Stimulated activated effector memory CD8-positive, alpha-beta T cell treated with anti-CD3 and anti-CD28 coated beads, Interleukin-12 subunit alpha, Interleukin-12 subunit beta, amount 100 ng/mL, for 72 hours (primary cell): ENCODE measurements around the gene CDK12.
A peak's percentile ranks its signal among the peaks of the same experiment; 100 is the strongest.
"Not testable (repeated sequence)": the region's sequence is repeated elsewhere in the genome, so short reads cannot be mapped to it uniquely, and the experiment has no call there.

Experiments used
- ATAC-seq: fragments of 150-1000 bp; cut with Tn5 transposase; 2 replicates; pipeline ENCODE4 v1.10.0; 2021
- DNase-seq, 2 donors: peaks; one replicate each; pipeline ENCODE4 v3.0.0; 2021 to 2022; ENCODE audit warnings: low spot score in 2 of 2
- H3K27ac Mint-ChIP-seq: one replicate; pipeline ENCODE4 v1.8.0; 2022; ENCODE audit warnings: mild to moderate bottlenecking, mixed read lengths
- H3K36me3 Mint-ChIP-seq: one replicate; pipeline ENCODE4 v1.8.0; 2022; ENCODE audit warnings: mild to moderate bottlenecking, mixed read lengths
- H3K4me1 Mint-ChIP-seq: one replicate; pipeline ENCODE4 v1.8.0; 2022; ENCODE audit warnings: mixed read lengths
- H3K4me3 Mint-ChIP-seq: one replicate; pipeline ENCODE4 v1.8.0; 2022; ENCODE audit warnings: mild to moderate bottlenecking, mixed read lengths
- H3K9me3 Mint-ChIP-seq: one replicate; pipeline ENCODE4 v1.8.0; 2022; ENCODE audit warnings: mixed read lengths

The CDK12 gene

GRCh38 chr17:39530513-39530912, 69.2 kb downstream of the CDK12 start:
- Mint-ChIP-seq H3K4me1 (no peaks in the 10 kb centered on the region), H3K9me3 (no peaks in the 10 kb centered on the region), H3K36me3 (peaks cover 83% of the 10 kb centered on the region), H3K27ac (no peak overlapping the region), H3K4me3 (no peak overlapping the region)
- ATAC-seq (no peak), DNase-seq (no peak)

GRCh38 chr17:39531252-39531651, 70.0 kb downstream of the CDK12 start:
- ATAC-seq (no peak), DNase-seq (no peak)
- Mint-ChIP-seq H3K4me3 (no peak overlapping the region), H3K27ac (peak overlapping the region; percentile 74), H3K9me3 (no peaks in the 10 kb centered on the region), H3K36me3 (peaks cover 75% of the 10 kb centered on the region), H3K4me1 (no peaks in the 10 kb centered on the region)

GRCh38 chr17:39533891-39534290, 72.6 kb downstream of the CDK12 start:
- Mint-ChIP-seq H3K27ac (no peak overlapping the region), H3K4me3 (no peak overlapping the region), H3K4me1 (peaks cover 6% of the 10 kb centered on the region), H3K9me3 (no peaks in the 10 kb centered on the region), H3K36me3 (peaks cover 49% of the 10 kb centered on the region)
- ATAC-seq = no peak
- no peak for DNase-seq

- Mint-ChIP-seq H3K4me1 (peaks cover 6% of the 10 kb centered on the region), H3K4me3 (no peak overlapping the region), H3K9me3 (no peaks in the 10 kb centered on the region), H3K27ac (no peak overlapping the region), H3K36me3 (peaks cover 39% of the 10 kb centered on the region)
- no peak for ATAC-seq
- no peak for DNase-seq
These were observed 73.6 kb downstream of the CDK12 start for GRCh38 chr17:39534768-39535405.

DNA sequence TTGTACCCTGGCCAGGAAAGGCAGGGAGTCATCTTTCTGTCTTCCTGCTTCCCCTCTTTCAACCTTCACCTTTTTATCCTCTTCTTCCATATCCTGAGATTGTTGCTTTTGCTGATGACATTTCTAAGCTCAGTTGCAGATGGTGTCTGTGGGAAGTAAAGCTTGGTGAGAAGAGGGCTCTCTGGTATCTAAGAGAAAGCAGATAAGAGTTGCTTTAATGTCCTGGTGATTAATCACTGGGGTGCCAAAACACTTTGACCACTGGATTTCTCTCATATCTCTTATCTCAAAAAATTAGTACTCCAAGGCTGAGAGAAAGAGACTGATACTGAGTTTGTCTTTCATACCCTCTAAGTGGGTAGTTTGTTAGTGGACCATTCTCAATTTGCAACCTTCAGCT, 75.2 kb downstream of the CDK12 start:
- Mint-ChIP-seq H3K4me3 (no peak overlapping the region), H3K27ac (no peak overlapping the region), H3K36me3 (peaks cover 23% of the 10 kb centered on the region), H3K9me3 (no peaks in the 10 kb centered on the region), H3K4me1 (peaks cover 6% of the 10 kb centered on the region)
- DNase-seq = no peak
- ATAC-seq = no peak

- not testable (repeated sequence) for ATAC-seq, H3K27ac Mint-ChIP-seq, H3K4me1 Mint-ChIP-seq, DNase-seq, H3K4me3 Mint-ChIP-seq, H3K9me3 Mint-ChIP-seq
- peaks cover 14% of the 10 kb centered on the region for H3K36me3 Mint-ChIP-seq
These were observed 76.1 kb downstream of the CDK12 start for GRCh38 chr17:39537364-39537763.

DNA sequence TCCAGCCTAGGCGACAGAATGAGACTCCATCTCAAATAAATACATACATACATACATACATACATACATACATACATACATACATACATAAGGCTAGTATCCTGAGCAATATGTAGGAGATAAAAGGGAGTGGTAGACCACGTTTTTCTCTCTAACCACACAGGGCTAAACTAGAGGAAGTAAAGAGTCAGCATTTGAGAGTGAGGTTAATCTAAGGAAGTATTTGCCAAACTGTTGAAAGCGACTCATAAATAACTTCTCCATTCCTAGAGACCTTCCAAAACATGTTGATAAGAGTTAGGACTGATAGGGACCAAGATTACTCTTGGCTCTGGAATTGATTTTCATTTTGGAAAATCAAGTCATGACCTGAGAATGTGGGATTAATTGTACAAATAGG, 77.6 kb downstream of the CDK12 start:
- H3K9me3 Mint-ChIP-seq = no peaks in the 10 kb centered on the region
- H3K4me1 Mint-ChIP-seq = peaks cover 6% of the 10 kb centered on the region
- peak; percentile 47 for ATAC-seq
- no peaks in the 10 kb centered on the region for H3K36me3 Mint-ChIP-seq
- peak overlapping the region; percentile 3 for H3K27ac Mint-ChIP-seq
- no peak for DNase-seq
- H3K4me3 Mint-ChIP-seq = no peak overlapping the region

GRCh38 chr17:39540611-39541010, 79.3 kb downstream of the CDK12 start:
- DNase-seq (no peak), ATAC-seq (no peak)
- Mint-ChIP-seq H3K4me3 (no peak overlapping the region), H3K9me3 (no peaks in the 10 kb centered on the region), H3K36me3 (peaks cover 13% of the 10 kb centered on the region), H3K27ac (no peak overlapping the region), H3K4me1 (peaks cover 6% of the 10 kb centered on the region)

DNA sequence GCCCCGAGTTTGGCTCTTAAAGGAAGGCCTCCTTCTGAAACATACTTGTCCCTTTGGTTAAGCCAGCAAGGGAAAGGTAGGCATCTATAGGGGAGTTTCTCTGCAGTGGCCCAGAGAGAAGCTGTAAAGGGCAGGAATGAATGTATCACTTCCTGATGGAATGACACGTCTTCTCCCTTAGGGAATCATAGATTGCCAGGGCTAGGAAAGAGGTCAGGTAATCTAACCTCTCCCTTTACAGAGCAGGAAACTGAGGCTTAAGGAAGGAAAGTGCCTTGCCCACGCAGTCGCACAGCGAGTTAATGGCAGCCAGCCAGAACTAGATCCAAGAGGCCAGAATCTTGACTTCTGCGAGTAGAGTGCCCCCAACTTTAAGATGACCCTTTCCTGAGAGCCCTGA, 80.4 kb downstream of the CDK12 start:
- ATAC-seq = no peak
- Mint-ChIP-seq H3K9me3 (no peaks in the 10 kb centered on the region), H3K36me3 (peaks cover 23% of the 10 kb centered on the region), H3K4me1 (peaks cover 6% of the 10 kb centered on the region), H3K4me3 (no peak overlapping the region), H3K27ac (no peak overlapping the region)
- DNase-seq = no peak

DNA sequence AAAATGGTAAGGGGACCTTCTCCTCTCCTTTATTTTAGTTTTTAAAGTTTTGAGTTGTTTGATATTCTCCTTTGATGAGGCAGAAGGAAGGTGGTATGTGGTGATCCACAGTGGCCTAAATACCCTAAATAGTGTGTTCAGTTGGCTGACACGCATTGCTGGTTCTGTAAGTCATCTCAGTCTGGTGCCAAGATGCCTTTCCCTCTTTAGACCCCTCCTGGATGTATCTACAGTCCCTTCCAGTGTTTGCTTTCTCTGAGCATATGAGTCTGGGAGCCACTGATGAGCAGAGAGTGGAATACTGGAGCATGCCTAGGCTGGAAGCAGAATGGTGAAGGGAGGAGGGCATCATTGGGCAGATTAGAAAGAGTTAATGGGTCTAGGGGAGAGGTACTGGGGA, 81.9 kb downstream of the CDK12 start:
- H3K36me3 Mint-ChIP-seq = peaks cover 31% of the 10 kb centered on the region
- no peaks in the 10 kb centered on the region for H3K9me3 Mint-ChIP-seq
- H3K4me3 Mint-ChIP-seq = no peak overlapping the region
- ATAC-seq (no peak), DNase-seq (no peak)
- peaks cover 3% of the 10 kb centered on the region for H3K4me1 Mint-ChIP-seq
- no peak overlapping the region for H3K27ac Mint-ChIP-seq

DNA sequence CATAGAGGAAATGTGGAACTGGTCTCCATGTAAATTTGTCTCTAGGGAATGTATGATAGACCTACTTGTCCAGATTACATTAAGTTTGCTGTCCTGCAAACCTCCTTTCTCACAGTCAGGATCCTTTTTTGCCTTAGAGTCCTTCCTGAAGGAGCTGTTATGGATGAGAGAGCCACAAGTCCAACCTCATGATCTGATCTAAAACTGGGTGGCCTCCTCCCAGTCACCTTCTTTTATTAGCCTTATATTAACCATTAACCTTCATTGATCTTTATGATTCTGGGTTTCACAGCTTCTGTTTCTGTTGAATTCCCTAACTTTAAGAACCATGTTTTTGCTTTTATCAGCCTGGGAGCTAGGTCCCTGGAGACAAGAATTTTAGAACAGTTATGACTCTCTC, 82.4 kb downstream of the CDK12 start:
- Mint-ChIP-seq H3K4me1 (no peaks in the 10 kb centered on the region), H3K9me3 (no peaks in the 10 kb centered on the region), H3K4me3 (no peak overlapping the region), H3K36me3 (peaks cover 31% of the 10 kb centered on the region), H3K27ac (no peak overlapping the region)
- no peak for ATAC-seq
- no peak for DNase-seq

- H3K9me3 Mint-ChIP-seq, ATAC-seq, H3K4me3 Mint-ChIP-seq, DNase-seq, H3K4me1 Mint-ChIP-seq, H3K27ac Mint-ChIP-seq: not testable (repeated sequence)
- peaks cover 34% of the 10 kb centered on the region for H3K36me3 Mint-ChIP-seq
These were observed 83.1 kb downstream of the CDK12 start for GRCh38 chr17:39544361-39544760.

- peak; percentile 77 for ATAC-seq
- peaks cover 58% of the 10 kb centered on the region for H3K36me3 Mint-ChIP-seq
- DNase-seq = peak; percentile 80 to 92
- H3K4me3 Mint-ChIP-seq = no peak overlapping the region
- no peak overlapping the region for H3K27ac Mint-ChIP-seq
- no peaks in the 10 kb centered on the region for H3K9me3 Mint-ChIP-seq
- H3K4me1 Mint-ChIP-seq = peaks cover 5% of the 10 kb centered on the region
These were observed 86.6 kb downstream of the CDK12 start for GRCh38 chr17:39547713-39548478.

DNA sequence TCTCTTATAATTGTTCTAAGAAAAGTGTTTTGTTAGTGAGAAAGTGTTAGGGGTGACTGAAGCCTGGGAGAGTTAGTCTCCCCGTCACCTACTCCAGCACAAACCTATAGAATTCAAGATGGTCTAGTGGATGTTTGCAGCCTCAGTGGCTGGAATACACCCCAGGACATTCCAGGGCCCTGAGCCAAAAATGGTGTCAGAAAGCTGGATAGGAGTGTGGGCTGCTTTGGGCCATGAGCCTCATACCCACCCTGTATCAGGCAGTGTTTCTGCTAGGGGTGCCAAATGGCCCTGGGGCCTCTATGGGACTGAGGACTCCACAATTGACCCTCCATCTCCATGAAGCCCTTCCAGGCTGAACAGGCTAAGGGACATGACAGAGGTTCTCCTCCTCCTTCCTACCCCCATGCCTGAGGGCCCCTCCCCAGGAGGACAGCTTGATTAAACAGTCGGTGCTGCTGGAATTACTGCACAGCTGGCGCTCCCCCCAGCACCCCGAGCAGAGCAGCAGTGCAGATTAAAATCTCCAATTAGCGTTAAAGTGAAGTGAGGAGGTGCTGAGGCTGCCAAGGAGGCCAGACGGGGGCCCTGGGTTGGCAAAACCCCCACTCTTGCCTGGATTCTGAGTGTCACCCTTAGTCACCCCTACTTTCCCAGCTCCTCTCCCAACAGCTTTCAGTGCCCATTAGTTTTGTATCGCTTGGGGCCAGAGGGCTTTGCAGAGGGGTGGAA, 87.4 kb downstream of the CDK12 start:
- Mint-ChIP-seq H3K4me3 (no peak overlapping the region), H3K27ac (no peak overlapping the region), H3K4me1 (peaks cover 5% of the 10 kb centered on the region), H3K9me3 (no peaks in the 10 kb centered on the region), H3K36me3 (peaks cover 64% of the 10 kb centered on the region)
- no peak for DNase-seq
- no peak for ATAC-seq

GRCh38 chr17:39549747-39550573, 88.7 kb downstream of the CDK12 start:
- Mint-ChIP-seq H3K27ac (peak overlapping the region; percentile 32), H3K4me3 (no peak overlapping the region)

More at GRCh38 chr17:39549747-39550573, 88.7 kb downstream of the CDK12 start:
- Mint-ChIP-seq H3K4me1 (peaks cover 5% of the 10 kb centered on the region), H3K36me3 (peaks cover 65% of the 10 kb centered on the region), H3K9me3 (no peaks in the 10 kb centered on the region)
- ATAC-seq (no peak), DNase-seq (no peak)
